Myocyte (in vitro differentiated cells): ENCODE measurements around the gene LDB3. TPM values are rescaled to one million over a fixed set of nuclear protein-coding genes. Genes with fewer than 3 reads are reported as not detected.

Experiments
- DNase-seq: peaks from one replicate; pipeline ENCODE4 v3.0.0-alpha.2; 2012; ENCODE audit warnings: low read depth
- total RNA-seq: library from RNA; depleted of rRNA; stranded (reverse); fragments of >200 nt; gene quantifications from 2 replicates; pipeline ENCODE4 v1.2.3, GENCODE V29; 2014

Gene LDB3
- total RNA-seq, 1 donor from 2014 or later, result 137 TPM

- no peak for DNase-seq
Observed at GRCh38 chr10:86705905-86706304, 37.6 kb downstream of the LDB3 start.

- peak; percentile 68 for DNase-seq
Observed at GRCh38 chr10:86706401-86706841, 38.1 kb downstream of the LDB3 start.

- no peak for DNase-seq
Observed at GRCh38 chr10:86706977-86707376, 38.7 kb downstream of the LDB3 start.

- no peak for DNase-seq
Observed at GRCh38 chr10:86707505-86707904, 39.2 kb downstream of the LDB3 start.

GRCh38 chr10:86708068-86708782 lies 39.9 kb downstream of the LDB3 start:
- no peak for DNase-seq

- DNase-seq, result no peak
Observed at GRCh38 chr10:86708783-86709380, 40.6 kb downstream of the LDB3 start.

GRCh38 chr10:86709396-86710185 lies 41.3 kb downstream of the LDB3 start:
- DNase-seq, result no peak

GRCh38 chr10:86710987-86711512 lies 42.7 kb downstream of the LDB3 start:
- DNase-seq, result peak; percentile 91

GRCh38 chr10:86711513-86712316 lies 43.4 kb downstream of the LDB3 start:
- peak; percentile 55 for DNase-seq

- DNase-seq, result no peak
Observed at GRCh38 chr10:86712317-86712707, 44.0 kb downstream of the LDB3 start.

GRCh38 chr10:86715156-86715795 lies 47.0 kb downstream of the LDB3 start:
- peak; percentile 22 for DNase-seq

- DNase-seq, result peak; percentile 63
Observed at GRCh38 chr10:86715836-86716235, 47.5 kb downstream of the LDB3 start.

GRCh38 chr10:86716466-86716865 lies 48.2 kb downstream of the LDB3 start:
- no peak for DNase-seq

GRCh38 chr10:86718556-86718955 lies 50.2 kb downstream of the LDB3 start:
- no peak for DNase-seq

GRCh38 chr10:86721232-86721631 lies 52.9 kb downstream of the LDB3 start:
- DNase-seq, result no peak

- no peak for DNase-seq
Observed at GRCh38 chr10:86723009-86723408, 54.7 kb downstream of the LDB3 start.

GRCh38 chr10:86724445-86724844 lies 56.1 kb downstream of the LDB3 start:
- no peak for DNase-seq

GRCh38 chr10:86725980-86726676 lies 57.8 kb downstream of the LDB3 start:
- no peak for DNase-seq

GRCh38 chr10:86726677-86726999 lies 58.3 kb downstream of the LDB3 start:
- DNase-seq, result no peak

- DNase-seq, result no peak
Observed at GRCh38 chr10:86727470-86727869, 59.2 kb downstream of the LDB3 start.
